HepG2 (cell line): ENCODE data around the gene TBX3.

Source experiments
- ARNT2 ChIP-seq: sonication (generic); formaldehyde crosslinking; IDR thresholded peaks from 2 replicates; pipeline ENCODE4 v1.8.0; 2022; ENCODE audit warnings: mild to moderate bottlenecking, low read depth, missing genetic modification reagents, moderate library complexity
- CTCF ChIP-seq: sonication (generic); formaldehyde crosslinking; IDR thresholded peaks from 2 replicates; pipeline ENCODE4 v1.5.0; 2020; ENCODE audit warnings: mild to moderate bottlenecking, missing genetic modification reagents, moderate library complexity
- HOXA7 ChIP-seq: sonication (generic); formaldehyde crosslinking; IDR thresholded peaks from 2 replicates; pipeline ENCODE4 v1.8.1; 2022; ENCODE audit warnings: mild to moderate bottlenecking, missing genetic modification reagents, moderate library complexity
- POLR2A ChIP-seq, 2 experiments: IDR thresholded peaks; 2 replicates each; pipeline ENCODE4 v1.6.1; 2011; ENCODE audit warnings: low read depth in 2 of 2, low read length in 2 of 2, mild to moderate bottlenecking in 1 of 2, moderate library complexity in 1 of 2; ENCODE audit not compliant: insufficient read depth in 1 of 2
- ZNF138 ChIP-seq: sonication (generic); formaldehyde crosslinking; IDR thresholded peaks from 2 replicates; pipeline ENCODE4 v1.5.0; 2020; ENCODE audit warnings: mild to moderate bottlenecking, low read depth, missing genetic modification reagents
- ZNF232 ChIP-seq: sonication (generic); formaldehyde crosslinking; IDR thresholded peaks from 2 replicates; pipeline ENCODE4 v1.4.0; 2020; ENCODE audit warnings: missing genetic modification reagents, borderline replicate concordance
- ZNF569 ChIP-seq: sonication (generic); formaldehyde crosslinking; IDR thresholded peaks from 2 replicates; pipeline ENCODE4 v1.5.0; 2020; ENCODE audit warnings: mild to moderate bottlenecking, missing genetic modification reagents, moderate library complexity, borderline replicate concordance
- TF ChIP-seq, protein P1 (sequence below): sonication (generic); formaldehyde crosslinking; IDR thresholded peaks from 2 replicates; pipeline ENCODE4 v1.5.1; 2020; ENCODE audit warnings: missing genetic modification reagents, mild to moderate bottlenecking, borderline replicate concordance
- TF ChIP-seq, protein P2 (sequence below): conservative IDR thresholded peaks from 2 replicates; pipeline ENCODE4 v1.6.1; 2018; ENCODE audit warnings: missing genetic modification reagents
- TF ChIP-seq, protein P3 (sequence below): sonication (generic); formaldehyde crosslinking; IDR thresholded peaks from 2 replicates; pipeline ENCODE4 v1.4.0; 2020; ENCODE audit warnings: mild to moderate bottlenecking, missing genetic modification reagents, borderline replicate concordance

- TF ChIP-seq, protein P1, sequence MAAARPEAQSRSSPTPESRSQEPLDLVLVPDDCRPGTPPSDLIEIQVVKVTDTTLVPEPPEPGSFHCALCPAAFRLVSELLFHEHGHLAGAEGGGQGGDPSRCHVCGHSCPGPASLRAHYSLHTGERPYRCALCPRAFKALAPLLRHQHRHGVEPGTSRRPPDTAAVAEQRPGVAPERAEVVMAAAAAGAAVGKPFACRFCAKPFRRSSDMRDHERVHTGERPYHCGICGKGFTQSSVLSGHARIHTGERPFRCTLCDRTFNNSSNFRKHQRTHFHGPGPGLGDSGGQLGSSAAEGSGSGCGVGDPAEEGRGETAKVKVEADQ (CRISPR knock-in tag): no peak
- TF ChIP-seq, protein P2, sequence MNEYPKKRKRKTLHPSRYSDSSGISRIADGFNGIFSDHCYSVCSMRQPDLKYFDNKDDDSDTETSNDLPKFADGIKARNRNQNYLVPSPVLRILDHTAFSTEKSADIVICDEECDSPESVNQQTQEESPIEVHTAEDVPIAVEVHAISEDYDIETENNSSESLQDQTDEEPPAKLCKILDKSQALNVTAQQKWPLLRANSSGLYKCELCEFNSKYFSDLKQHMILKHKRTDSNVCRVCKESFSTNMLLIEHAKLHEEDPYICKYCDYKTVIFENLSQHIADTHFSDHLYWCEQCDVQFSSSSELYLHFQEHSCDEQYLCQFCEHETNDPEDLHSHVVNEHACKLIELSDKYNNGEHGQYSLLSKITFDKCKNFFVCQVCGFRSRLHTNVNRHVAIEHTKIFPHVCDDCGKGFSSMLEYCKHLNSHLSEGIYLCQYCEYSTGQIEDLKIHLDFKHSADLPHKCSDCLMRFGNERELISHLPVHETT (CRISPR knock-in tag): no peak
- no peak for TF ChIP-seq ZNF138 (CRISPR knock-in tag)
- no peak for TF ChIP-seq CTCF (CRISPR knock-in tag)
- TF ChIP-seq HOXA7 (CRISPR knock-in tag): no peak
- no peak for TF ChIP-seq POLR2A (IDR thresholded peaks at IDR 0.05; ENCODE audit: insufficient read depth in 1 of 2, low read depth in 2 of 2, low read length in 2 of 2)
- no peak for TF ChIP-seq ZNF232 (CRISPR knock-in tag)
- TF ChIP-seq, protein P3, sequence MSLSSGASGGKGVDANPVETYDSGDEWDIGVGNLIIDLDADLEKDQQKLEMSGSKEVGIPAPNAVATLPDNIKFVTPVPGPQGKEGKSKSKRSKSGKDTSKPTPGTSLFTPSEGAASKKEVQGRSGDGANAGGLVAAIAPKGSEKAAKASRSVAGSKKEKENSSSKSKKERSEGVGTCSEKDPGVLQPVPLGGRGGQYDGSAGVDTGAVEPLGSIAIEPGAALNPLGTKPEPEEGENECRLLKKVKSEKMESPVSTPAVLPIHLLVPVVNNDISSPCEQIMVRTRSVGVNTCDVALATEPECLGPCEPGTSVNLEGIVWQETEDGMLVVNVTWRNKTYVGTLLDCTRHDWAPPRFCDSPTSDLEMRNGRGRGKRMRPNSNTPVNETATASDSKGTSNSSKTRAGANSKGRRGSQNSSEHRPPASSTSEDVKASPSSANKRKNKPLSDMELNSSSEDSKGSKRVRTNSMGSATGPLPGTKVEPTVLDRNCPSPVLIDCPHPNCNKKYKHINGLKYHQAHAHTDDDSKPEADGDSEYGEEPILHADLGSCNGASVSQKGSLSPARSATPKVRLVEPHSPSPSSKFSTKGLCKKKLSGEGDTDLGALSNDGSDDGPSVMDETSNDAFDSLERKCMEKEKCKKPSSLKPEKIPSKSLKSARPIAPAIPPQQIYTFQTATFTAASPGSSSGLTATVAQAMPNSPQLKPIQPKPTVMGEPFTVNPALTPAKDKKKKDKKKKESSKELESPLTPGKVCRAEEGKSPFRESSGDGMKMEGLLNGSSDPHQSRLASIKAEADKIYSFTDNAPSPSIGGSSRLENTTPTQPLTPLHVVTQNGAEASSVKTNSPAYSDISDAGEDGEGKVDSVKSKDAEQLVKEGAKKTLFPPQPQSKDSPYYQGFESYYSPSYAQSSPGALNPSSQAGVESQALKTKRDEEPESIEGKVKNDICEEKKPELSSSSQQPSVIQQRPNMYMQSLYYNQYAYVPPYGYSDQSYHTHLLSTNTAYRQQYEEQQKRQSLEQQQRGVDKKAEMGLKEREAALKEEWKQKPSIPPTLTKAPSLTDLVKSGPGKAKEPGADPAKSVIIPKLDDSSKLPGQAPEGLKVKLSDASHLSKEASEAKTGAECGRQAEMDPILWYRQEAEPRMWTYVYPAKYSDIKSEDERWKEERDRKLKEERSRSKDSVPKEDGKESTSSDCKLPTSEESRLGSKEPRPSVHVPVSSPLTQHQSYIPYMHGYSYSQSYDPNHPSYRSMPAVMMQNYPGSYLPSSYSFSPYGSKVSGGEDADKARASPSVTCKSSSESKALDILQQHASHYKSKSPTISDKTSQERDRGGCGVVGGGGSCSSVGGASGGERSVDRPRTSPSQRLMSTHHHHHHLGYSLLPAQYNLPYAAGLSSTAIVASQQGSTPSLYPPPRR (CRISPR knock-in tag): no peak
- no peak for TF ChIP-seq ZNF569 (CRISPR knock-in tag)
- no peak for TF ChIP-seq ARNT2 (CRISPR knock-in tag)
These were observed 16.6 kb upstream of the TBX3 start for GRCh38 chr12:114700392-114701103.
